NB4 (cell line): ENCODE measurements around the gene VAMP2.

Source experiments
- MYC ChIP-seq: IDR thresholded peaks from 2 replicates; pipeline ENCODE4 v1.6.1; 2011; ENCODE audit warnings: low read depth, low read length
- POLR2A ChIP-seq: IDR thresholded peaks from 2 replicates; pipeline ENCODE4 v1.6.1; 2011; ENCODE audit warnings: mild to moderate bottlenecking; ENCODE audit not compliant: insufficient read length; ENCODE audit errors: extremely low read depth
- TF ChIP-seq, protein P1 (sequence below): IDR thresholded peaks from one replicate; pipeline ENCODE4 v1.5.1; 2012; ENCODE audit warnings: low read depth, low read length

DNA sequence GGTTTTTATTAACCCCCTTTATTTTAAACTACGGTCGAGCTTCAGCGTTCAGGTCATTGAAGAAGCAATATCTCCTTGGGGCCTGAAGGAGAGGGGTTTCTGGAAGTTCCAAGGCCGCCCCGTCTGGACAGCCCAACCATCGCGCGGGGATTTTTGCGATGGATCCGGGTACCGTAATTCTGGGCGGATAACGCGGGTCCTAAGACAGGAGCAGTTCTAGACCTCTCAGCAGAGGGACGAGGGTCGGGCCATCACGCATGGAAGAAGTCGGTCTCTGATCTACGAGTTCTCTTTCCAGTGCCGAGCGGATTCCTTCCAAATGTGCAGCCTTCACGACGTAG lies 23.7 kb upstream of the VAMP2 start:
- TF ChIP-seq POLR2A, result no peak
- TF ChIP-seq, protein P1, sequence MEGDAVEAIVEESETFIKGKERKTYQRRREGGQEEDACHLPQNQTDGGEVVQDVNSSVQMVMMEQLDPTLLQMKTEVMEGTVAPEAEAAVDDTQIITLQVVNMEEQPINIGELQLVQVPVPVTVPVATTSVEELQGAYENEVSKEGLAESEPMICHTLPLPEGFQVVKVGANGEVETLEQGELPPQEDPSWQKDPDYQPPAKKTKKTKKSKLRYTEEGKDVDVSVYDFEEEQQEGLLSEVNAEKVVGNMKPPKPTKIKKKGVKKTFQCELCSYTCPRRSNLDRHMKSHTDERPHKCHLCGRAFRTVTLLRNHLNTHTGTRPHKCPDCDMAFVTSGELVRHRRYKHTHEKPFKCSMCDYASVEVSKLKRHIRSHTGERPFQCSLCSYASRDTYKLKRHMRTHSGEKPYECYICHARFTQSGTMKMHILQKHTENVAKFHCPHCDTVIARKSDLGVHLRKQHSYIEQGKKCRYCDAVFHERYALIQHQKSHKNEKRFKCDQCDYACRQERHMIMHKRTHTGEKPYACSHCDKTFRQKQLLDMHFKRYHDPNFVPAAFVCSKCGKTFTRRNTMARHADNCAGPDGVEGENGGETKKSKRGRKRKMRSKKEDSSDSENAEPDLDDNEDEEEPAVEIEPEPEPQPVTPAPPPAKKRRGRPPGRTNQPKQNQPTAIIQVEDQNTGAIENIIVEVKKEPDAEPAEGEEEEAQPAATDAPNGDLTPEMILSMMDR, result no peak
- TF ChIP-seq MYC, result no peak
